ENCODE data around the gene SIRT7. TPM values are rescaled to one million over a fixed set of nuclear protein-coding genes. Genes with fewer than 3 reads are reported as not detected.

SIRT7 gene
- total RNA-seq, 1 donor: 12.7 TPM

DNA sequence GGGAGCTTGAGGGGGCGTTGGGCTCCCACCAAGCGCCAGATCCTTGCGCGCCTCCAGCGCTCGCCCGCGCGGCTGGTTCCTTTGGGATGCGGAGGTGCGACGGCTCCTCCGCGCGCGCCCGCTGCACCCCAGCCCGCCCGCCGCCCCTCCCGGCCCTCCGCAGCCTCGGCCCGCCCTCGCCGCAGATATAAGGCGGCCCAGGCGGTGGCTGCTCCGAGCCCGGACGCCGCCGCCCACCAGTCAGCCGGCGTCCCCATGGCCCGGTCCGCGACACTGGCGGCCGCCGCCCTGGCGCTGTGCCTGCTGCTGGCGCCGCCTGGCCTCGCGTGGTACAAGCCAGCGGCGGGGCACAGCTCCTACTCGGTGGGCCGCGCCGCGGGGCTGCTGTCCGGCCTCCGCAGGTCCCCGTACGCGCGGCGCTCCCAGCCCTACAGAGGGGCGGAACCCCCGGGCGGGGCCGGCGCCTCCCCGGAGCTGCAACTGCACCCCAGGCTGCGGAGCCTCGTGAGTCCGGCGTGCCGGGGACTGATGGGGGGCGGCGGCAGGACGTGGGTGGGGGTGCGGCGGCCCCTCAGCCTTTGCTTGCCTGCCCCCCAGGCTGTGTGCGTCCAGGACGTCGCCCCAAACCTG is 15.8 kb downstream of the SIRT7 start, which contains the start of gene NPB:
TSS of gene NPB (plus strand) at position 216 of the 630 bp plus-strand sequence. CDS start at position 256, 40 bp downstream.
- peak within 1 kb of the TSS; percentile 40 for H3K4me3 ChIP-seq (ENCODE audit: low read depth, low read length)
- DNase-seq (ENCODE audit: low read depth): no peak
- TF ChIP-seq, protein P1, sequence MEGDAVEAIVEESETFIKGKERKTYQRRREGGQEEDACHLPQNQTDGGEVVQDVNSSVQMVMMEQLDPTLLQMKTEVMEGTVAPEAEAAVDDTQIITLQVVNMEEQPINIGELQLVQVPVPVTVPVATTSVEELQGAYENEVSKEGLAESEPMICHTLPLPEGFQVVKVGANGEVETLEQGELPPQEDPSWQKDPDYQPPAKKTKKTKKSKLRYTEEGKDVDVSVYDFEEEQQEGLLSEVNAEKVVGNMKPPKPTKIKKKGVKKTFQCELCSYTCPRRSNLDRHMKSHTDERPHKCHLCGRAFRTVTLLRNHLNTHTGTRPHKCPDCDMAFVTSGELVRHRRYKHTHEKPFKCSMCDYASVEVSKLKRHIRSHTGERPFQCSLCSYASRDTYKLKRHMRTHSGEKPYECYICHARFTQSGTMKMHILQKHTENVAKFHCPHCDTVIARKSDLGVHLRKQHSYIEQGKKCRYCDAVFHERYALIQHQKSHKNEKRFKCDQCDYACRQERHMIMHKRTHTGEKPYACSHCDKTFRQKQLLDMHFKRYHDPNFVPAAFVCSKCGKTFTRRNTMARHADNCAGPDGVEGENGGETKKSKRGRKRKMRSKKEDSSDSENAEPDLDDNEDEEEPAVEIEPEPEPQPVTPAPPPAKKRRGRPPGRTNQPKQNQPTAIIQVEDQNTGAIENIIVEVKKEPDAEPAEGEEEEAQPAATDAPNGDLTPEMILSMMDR (IDR thresholded peaks at IDR 0.05; ENCODE audit: insufficient read depth, low read length): no peak

DNA sequence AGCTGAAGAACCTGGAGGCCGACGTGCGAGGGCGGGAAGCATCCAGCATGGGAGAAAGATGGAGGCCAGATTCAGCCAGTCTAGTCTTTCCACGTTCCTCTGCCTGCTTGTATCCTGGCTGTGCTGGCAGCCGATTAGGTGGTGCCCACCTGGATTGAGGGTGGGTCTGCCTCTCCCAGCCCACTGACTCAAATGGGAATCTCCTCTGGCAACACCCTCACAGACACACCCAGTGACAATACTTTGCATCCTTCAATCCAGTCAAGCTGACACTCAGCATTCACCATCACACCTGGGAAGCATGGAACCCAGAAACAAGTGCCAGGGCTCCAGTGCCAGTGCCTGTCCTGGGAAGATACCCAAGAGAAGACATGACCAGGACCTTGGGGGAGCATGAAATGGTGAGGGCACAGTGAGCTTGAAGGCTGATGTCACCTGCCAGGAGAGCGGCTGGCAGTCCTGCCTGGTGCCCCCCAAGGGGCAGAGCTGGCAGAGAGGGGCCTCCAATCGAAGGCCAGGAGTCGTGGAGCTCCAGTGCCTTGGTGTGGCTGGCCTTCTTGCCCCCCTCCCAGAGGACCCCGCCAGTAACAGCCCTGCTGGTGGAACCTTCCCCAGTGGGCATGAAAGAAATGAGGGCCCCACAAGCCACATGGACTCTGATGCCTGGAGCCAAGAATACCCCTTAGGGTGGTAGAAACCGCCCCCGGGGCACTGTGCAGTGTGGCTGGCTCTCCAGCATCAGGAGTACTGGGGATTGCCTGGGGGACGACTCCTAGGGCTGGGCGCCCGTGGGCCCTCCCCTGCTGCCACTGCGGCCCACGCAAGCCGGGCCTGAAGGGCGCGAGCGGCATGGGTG is 16.6 kb downstream of the SIRT7 start:
- no peak for DNase-seq (ENCODE audit: low read depth)
- TF ChIP-seq, protein P1 (IDR thresholded peaks at IDR 0.05; ENCODE audit: insufficient read depth, low read length): no peak
- peak overlapping the region; percentile 22 for H3K4me3 ChIP-seq (ENCODE audit: low read depth, low read length)

DNA sequence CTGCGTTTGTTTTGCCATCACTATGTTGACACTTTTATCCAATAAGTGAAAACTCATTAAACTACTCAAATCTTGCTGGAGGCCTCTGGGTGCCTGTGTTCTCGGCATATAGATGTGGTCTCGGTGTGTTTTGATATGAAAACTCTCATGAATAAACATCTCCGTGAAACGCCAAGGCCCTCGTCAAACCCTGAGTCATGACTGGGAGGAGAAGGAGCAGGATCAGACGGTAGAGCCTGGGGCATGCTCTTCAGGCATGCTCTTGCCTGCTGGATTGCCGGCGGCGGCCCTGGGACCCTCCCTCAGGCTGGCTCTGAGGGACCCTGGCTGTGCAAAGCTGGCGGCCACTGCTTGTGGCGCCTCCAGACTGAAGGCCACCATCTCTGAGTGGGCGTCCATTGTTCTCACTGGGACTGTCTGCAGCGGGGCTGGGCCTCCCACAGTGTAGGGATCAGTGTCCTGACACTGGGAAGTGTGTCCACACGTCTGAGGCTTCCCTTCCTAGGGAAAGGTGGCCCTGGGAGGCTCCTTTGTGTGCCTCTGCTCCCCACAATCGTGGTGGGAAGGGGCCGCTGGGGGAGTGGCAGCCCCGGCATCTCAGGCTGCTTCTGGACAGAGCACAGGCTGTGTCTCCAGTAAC is 17.7 kb downstream of the SIRT7 start:
- no peak for DNase-seq (ENCODE audit: low read depth)
- TF ChIP-seq, protein P1 (IDR thresholded peaks at IDR 0.05; ENCODE audit: insufficient read depth, low read length): no peak
- H3K4me3 ChIP-seq (ENCODE audit: low read depth, low read length): no peak overlapping the region

DNA sequence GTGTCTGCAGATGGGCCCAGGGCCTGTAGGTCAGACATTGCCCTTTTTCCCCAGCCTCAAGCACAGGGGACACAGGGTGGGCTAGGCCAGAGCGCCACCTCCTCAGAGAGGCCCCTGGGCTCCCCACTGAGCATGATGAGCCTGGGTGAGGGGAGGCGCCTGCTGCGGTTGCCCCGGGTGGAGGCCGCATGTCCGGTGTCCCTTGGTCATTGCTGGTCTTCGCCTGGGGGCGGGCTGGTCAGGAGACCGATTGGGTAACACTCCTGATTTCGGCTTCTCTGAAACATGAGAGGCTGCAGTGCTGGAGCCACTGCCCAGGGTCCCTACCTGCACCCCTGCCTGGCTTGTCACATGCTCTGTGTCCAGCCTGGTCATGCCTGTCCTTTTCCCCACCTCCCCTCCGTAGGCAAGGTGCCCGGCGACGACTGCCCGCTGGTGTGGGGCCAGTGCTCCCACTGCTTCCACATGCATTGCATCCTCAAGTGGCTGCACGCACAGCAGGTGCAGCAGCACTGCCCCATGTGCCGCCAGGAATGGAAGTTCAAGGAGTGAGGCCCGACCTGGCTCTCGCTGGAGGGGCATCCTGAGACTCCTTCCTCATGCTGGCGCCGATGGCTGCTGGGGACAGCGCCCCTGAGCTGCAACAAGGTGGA is 18.3 kb downstream of the SIRT7 start:
- no peak for DNase-seq (ENCODE audit: low read depth)
- H3K4me3 ChIP-seq (ENCODE audit: low read depth, low read length): no peak overlapping the region

DNA sequence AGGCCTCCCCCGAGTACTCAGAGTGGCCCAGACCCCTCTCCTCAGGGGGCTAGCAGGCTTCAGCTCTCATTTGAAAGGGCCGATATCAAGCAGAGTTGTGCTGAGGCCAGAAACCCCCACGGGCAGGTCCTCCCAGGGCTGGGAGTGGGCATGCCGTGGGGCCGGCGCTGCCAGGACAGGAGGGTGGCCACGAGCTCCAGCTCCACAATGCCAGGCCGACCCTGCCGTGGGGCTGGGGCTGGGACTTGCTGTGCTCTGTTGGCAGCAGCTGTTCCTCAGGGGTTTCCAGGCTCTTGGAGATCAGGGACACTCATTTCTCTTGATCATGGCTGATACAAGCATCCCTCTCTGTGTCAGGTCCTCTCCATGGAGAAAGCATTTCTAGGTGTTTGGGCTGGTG is 19.1 kb downstream of the SIRT7 start:
- no peak for DNase-seq (ENCODE audit: low read depth)
- TF ChIP-seq, protein P1 (IDR thresholded peaks at IDR 0.05; ENCODE audit: insufficient read depth, low read length): no peak
- H3K4me3 ChIP-seq (ENCODE audit: low read depth, low read length): no peak overlapping the region

More for the DNA sequence above, 18.3 kb downstream of the SIRT7 start:
- TF ChIP-seq, protein P1 (IDR thresholded peaks at IDR 0.05; ENCODE audit: insufficient read depth, low read length): no peak
